CD4-positive, alpha-beta T cell treated with Interleukin-15 for 1 hour (primary cell): ENCODE results near the gene PRR5L.

Experiments used
- DNase-seq: peaks from one replicate; pipeline ENCODE4 v3.0.0-alpha.2; 2020

PRR5L gene, protein sequence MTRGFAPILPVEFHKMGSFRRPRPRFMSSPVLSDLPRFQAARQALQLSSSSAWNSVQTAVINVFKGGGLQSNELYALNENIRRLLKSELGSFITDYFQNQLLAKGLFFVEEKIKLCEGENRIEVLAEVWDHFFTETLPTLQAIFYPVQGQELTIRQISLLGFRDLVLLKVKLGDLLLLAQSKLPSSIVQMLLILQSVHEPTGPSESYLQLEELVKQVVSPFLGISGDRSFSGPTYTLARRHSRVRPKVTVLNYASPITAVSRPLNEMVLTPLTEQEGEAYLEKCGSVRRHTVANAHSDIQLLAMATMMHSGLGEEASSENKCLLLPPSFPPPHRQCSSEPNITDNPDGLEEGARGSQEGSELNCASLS

DNA sequence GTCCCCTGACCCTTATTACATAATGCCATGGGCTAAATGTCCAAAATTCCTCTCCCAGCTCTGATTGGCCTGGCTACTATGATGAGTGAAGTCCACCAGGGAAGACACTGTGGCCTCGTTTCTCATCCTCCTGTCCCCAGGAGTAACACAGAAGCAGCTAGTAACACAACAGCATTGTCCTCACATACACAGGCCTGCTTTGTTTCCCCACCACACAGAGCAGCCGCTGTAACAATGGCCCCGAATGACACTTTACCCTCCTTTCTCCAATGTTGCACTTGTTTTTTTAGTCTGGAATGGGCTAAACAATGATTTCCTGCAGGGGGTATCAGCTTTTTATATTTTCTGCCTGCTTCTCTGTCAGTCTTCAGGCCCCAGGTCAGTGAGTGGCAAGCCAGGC, at the start of gene PRR5L:
PRR5L (plus strand) TSS at position 363 of the 400 bp plus-strand sequence. CDS start 104,834 bp downstream, outside the sequence.
- no peak for DNase-seq

DNA sequence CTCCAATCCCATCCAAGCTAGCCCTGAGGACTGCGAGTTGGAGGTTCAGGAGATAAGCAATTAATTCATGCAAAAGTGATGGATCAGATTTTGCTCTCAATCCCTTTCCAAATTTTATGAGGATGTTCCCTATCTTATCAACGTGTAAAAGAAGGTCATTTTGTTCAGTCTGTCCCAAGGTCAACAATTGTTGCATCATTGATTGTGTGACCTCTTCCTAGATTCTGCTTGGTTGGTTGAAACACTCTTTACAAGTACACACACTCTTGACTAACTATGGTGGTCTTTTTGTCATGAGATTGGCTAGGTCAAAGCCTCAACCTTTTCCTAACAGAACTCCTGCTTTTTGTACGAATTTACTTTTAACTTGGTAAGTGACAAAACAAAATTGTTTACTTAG, 48.6 kb upstream of the PRR5L start:
- DNase-seq = no peak

DNA sequence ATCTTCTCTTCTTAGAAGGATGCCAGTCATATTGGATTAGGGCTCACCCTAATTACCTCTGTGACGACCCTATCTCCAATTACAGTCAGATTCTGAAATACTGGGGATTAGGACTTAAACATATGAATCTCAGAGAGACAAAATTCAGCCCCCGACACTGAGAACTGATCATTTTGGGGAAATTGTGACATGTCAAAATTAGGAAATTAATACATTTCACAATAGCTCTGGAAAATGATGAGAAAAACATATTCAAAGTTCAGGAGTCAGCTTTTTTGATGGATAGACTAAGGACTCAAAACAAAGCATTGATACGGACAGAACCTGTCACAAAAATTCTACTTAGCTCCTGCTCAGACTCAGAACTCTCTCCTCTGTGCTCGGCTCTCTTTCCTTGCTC, 47.7 kb upstream of the PRR5L start:
- no peak for DNase-seq

DNA sequence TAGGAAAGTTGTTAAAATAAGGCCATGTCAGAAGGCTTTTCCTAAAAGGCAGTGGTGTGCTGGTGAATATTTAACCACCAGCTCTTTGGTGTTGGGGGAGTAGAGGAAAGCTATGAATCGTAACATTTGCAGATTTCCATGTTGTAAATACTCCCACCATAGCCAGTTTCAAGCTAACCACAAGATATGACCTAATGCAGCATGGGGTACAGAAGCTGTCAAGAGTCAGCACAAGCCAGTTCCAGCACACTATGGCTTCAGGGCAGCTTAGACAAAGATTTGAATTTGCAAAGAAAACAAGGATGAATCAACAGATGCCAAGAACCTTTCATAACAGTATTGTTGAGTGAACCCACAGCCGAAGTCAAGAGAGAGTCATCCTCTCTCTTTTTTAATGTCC, 46.8 kb upstream of the PRR5L start:
- no peak for DNase-seq

DNA sequence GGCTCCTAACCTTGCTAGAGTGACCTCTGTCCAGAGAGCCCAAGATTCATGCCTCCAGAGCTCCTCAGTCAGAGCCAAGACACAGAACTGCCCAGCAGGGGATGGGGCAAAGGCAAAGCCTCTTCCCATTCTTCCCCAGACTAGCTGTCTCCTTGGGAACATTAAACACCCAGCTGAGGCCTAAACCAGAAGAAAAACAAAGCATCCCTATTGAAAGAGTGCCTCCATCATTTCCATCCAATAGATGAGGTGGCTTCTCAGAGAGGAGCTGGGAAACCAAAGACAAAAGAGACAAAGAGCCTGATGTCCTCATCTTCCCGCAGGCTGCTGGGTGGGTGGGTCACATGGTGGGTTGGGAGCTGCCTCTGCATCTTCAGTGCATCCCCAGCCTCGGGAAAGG, 44.3 kb upstream of the PRR5L start:
- DNase-seq = no peak

DNA sequence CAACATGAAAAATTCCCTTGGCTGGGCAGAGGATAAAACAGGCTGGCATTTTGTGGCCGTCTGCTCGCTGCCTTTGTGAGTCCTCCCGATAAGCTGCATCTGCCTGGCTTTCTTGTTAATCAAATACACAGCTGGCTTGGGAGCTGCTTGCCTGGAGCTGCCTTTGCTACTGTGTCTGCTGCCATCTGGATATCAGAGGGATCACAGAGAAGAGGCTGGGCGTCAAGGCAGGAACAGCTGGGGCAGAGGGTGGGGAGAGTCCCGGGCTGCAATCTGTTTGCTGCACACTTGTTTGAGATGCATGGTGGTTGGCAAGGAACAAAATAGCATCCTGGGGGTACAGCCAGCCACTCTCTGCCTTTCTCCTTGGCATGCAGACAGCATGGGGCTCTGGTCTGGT, 42.9 kb upstream of the PRR5L start:
- no peak for DNase-seq

DNA sequence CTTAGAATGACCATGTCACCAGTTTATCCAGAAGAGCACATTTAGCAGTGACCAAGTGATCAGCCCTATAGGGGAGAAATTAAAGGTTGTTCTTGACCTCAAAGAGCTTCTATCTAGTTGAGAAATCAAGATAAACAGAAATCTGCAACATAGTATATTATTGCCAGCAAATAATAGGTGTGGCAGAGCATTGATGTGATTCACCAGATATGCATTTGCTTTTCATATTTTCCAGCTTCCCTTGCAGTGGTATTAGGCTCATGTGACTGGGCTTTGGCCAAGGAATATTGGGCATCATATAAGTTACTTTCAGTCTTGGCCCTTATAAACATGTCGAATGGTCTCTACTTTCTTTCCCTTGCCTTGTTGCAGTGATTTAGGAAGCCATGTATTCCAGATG, 41.4 kb upstream of the PRR5L start:
- DNase-seq = no peak

DNA sequence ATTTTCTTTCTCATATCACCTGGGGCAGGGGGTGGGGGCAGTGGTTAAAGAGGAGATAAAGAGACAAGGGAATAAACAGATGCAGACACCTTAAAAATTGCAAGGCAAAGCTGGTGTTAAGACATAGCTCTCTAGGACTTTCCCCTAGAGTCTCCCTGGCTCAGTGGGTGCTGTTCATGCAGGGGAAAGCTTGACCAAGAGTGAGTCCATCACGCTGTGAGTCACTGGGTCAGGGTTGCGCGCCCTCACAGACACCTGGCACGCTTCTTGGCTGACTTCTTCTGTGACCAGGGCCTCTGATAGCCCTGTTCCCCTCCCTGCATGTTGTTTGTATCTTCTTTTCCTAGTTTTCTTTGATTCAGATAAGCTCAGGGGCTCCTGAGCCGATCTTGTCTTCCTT, 38.7 kb upstream of the PRR5L start:
- DNase-seq = no peak

DNA sequence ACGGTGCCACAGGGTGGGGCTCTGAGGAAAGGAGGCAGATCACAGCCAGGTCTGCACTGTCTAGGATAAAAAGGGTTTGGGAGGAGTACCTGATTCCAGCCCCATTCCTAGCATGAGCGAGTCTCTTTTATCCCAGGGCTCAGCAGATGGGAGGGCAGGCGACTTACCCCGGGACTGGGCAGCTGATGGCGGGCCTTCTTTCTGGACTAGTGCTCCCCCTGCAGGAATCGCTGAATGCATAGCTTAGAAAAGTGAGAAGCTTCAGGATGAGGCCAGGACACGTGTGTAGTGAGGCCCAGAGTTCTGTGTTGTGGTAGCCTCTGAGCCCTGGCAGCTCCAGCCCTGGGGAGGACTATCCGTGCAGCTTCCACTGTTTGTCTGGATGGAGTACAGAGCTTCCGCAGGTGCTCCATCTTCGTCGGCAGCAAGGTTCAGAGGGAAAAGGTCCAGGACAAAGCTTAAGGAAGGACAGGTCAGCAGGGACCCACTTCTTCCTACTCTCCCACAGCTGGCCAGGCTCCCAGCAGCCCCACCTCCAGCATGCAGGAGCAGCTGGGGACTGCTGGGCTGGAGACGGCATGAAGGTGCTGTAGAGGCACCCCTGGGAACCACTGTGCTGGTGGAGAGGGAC, 37.2 kb upstream of the PRR5L start:
- no peak for DNase-seq

DNA sequence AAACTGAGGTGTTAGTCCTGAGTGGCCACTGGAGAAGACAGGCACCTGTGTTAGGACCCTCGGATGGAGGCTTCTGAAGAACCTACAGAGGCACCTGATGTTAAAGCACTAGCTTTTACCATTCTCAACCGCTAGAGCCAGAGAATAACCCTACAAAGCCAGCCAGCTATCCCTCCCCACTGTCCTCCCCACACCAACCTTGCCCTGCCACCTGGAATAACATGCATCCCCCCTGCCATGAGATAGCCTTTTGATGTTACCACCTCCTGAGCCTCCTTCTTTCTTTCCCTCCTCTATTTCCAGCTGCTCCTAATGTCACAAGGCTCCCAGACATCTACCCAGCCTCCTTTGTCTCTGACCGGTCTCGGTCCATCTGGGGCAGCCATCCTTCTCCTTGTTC, 35.0 kb upstream of the PRR5L start:
- no peak for DNase-seq

DNA sequence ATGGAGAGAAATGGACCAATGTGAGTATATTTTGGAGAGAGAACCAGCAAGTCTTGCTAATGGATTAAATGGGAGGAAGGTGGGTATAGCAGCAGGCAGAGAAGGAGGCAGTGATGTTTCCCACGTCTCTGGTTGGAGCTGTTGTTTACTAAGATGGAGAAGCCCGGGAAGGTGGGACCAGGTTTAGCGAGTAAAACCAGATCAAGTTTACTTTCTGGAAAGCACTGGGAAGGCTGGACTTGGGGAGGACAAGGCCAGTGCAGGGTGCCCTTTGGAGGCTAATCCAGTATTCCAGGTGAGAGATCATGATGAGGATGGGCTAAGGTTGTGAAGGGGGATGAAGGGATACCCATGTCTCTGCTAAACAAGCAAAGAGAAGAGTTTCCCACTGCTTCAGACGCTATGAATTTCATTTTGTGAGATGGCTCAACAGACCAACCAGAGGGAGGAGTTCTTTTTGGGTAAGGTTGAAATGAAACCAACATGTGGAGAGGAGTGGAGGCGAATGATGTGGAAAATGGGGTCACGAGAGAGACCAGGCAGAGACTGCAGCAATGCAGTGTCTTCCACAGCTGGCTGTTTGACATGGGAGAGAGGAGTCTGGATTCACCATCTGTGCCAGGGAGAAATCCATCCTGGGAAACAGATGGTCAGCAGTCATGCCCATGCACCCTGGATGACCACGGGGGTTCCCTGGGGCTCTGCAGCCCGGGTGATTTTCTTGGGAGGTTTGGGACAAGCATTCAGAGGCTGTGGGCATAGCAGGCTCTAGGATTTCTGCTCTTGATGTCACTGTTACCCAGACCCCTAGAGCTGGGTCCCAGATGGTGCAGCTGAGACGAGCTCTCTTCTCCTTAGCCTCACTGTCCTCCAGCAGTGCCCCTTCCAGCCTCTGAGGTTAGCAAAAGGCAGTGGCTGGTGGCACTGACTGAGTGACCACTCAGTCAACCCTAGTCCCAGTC, 31.8 kb upstream of the PRR5L start:
- no peak for DNase-seq

DNA sequence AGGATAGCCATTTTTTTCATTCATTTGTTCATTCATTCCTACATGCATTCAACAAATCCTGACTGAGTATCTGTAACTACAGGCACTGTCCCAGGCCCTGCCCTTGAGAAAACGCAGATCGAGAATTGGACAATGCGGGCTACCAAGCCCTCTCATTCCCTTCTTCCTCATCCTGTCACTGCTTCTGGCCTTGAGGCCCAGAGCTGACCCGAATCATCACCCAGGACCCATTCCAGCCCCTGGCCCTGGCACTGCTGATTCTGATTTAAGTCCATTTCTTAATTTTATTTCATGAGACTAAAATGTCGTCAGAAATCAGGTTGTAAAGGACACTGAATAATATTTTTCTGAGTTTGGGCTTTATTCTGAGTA, 31.1 kb upstream of the PRR5L start:
- DNase-seq = no peak

DNA sequence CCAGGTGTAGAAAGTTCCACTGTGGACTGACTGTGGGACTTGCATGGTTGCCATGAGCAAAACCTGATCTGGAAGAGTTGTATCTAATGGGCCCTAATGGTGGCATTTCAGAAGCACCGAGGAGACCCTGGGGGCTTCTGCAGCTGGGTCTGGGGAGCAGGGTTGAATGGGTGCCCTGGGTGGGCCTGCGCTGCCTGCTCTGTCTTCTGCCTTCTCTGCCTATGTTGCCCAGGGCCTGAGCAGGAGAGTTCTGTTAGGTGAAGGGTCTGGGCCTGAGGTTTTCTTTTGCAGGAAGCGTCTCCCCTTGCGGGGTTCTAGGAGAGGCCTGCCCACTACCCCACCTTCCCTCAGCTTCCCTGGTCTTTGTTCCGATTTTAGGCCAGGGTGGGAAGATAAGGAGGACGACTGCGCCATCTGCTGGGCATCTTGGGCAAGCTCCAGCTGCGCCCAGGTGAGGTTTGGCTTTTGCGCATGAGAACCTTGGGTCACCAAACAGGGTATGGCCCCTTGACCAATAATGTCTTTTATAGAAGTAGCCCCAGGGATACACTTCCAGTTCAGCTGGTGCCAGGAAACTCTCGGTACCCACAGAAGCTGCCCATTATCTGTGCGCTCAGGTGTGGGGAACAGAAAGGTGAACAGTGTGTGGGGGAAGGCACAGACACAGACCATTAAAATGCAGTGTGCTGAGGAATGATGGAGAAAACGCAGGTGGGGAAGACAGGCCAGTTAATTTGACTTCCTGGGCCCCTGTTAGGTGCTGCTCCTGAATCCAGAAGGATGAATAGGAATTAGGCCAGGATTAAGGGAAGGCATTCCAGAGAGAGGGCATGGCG, 30.1 kb upstream of the PRR5L start:
- no peak for DNase-seq

DNA sequence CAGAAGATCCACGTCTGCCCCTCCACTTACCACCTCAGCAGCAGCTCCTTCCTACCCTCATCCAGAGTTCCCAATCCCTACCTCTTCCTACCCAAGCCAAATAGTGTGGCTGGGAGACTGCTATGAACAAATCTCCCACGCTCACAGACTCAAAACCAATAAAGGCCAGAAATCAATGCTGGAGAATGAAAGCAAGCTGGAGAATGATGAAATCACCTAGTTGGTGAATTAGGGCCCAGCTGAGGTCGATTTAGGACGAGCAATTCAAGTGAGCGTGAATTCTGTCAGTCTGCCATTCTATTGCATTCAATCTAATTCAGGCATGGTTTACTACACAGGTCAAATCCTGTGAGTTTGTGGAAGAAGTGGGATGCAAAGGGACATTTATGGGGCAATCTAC, 29.3 kb upstream of the PRR5L start:
- no peak for DNase-seq

DNA sequence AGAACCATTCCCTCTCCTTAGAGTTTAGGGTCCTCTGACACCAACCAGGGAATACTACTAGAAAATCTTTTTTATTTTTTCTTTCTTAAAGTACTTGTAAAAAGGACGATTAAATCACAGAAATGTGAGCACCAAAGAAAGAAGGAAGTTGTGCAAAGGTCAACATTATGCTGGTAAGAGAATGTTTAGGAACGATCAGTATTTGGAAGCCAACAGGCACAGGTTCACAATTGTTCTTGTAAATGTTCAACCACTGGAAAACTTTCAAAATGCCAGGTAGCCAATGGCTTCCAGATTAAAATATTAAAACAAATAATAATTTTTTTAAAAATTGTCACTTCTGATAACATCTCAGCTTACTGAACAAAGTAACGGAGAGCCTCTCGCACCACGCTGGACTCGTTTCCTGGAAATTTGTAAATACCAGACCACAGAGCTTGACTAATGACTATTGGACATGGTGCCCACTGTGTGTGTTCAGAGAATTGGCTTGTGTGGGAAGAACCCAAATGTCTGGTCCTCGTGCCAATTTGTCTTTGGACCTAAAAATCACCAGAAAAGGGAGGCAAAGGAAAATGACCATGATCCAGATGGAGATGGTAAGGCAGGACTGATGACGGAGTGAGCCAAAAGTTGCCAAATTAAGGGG, 27.6 kb upstream of the PRR5L start:
- DNase-seq = no peak

DNA sequence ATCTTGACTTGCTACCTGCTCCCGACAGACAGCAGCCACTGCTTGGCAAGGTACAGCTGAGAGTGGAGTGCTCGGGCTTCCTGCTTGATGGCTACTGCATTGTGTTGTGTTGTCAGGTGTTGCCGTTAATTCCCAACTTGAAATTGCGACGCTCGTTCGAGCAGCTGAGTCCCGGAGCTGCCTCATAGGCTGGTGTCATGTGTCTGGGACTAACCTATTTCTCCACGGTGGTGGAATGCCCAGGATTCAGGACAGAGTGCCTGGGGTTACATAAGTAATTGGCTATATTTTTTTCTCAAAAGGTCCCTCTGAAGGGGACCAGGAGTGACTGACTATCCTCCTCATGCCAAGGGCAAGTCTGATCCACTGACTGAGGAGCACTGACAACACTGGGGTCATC, 25.4 kb upstream of the PRR5L start:
- no peak for DNase-seq

DNA sequence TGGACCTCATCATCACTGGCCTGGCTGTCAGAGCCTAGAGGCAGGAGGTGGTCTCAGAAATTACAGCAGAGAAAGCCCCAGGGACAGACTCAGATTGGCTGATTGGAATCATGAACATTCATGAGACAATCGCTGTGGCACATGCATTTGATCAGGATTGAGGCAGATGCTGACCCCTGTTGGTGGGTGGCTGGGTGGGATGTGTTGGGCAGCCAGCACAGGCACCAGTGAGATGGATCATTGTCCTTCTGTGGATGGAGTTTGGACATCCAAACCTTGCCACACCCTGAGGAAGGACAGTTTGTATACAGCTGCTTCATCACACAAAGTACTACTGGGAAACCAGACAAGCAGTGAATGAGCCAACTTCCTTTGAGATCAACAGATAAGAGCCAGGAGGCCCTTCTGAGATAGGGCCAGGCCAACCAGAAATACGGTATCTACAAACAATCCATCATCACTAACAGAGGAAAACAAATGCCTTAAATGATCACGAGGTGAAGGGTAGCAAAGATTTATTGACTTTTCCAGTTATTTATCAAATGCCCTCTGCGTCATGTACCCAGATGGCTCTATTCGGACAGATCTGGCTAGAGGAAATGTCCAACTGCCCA, 24.2 kb upstream of the PRR5L start:
- DNase-seq = no peak

DNA sequence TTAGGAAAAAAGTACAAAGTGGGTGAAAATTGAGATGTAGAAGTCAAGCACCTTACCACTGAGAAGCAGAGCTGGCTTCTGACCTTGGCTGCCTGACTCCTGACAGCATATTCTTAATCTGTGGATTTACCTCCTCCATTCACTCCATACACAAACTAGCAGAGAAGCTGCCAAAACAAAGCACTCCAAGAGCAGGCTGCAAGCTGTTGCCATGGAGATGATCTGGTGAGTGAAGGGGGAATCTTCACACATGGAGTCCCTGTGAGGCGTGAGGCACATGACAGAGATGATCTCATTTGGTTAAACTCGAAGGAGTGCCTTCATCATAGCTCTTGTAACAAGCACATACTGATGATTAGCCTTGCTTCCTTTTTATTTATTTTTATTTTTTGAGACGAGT, 23.0 kb upstream of the PRR5L start:
- no peak for DNase-seq

DNA sequence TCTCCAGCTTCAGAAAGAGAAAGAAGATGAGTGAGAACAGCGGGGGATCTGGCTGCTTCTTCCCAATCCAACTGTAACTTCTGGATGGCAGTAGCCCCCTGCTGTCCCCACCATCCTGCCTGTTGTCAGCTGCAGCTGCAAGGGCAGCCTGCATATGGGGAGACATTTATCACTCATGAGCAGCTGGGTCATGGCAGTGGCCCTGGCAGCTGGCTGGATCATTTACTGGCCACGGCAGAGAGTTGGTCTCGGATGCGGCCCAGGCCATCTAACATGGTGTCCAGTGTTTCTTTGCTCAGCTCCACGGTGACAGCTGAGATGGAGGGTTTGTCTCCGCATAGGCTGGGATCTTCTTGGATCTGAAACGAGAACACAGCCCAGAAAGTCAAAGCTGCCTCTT, 21.7 kb upstream of the PRR5L start:
- no peak for DNase-seq

DNA sequence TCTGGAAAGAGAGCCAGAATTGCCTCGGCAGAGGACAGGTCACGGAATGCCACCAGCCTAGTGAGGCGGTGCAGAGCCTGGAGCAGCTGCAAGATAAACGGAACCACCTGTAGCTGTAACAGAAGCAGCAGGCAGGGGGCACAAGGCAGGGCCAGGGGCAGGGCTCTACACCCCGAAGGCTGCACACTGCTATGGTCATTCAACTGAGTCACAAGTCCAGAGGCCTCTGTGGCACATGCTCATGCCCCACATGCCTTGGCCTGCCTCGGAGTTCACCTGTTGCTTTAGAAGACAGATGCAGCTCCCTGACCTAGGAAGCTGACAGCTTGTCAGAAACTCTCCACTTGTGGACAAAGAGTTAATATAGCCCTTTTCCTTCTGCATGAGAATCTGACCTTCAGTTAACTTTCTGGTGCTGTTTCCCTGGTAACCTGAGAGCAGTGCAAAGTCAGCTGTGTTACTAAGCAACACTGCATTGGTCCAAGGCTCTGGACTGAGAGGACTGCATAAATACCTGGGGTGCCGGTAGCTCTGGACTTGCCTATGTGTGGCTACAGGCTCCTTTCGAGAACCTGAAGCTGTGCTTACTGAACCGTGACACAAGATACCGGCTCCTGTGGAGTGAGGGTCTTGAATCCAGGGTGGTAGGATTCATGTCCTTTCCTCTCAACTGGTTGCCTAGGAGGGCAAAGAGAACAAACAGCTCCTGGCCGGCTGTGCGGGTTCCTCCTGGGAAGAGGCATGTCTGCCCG, 17.4 kb upstream of the PRR5L start:
- DNase-seq = no peak

DNA sequence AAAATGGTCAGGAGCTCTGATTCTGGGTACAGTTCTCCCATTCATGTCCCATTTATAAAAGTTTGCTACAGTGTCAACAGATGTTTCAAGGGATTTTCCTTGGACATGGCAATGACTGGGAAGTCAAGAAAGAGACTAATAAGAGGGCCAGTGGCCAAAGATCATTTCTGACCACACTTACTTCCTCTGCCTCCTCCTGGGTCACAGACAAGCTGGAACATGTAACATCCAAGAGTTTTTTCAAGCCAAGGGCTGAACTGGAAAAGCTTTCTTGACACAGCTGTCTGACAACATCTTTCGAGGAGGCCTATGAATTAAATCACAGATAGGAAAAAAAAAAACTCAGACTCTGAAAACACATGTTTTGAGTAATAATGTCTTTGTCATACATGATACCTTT, 15.6 kb upstream of the PRR5L start:
- DNase-seq = no peak
